Panc1 (cell line): Measurements from ENCODE around the gene PTGES3. TPM values are rescaled to one million over a fixed set of nuclear protein-coding genes. Genes with fewer than 3 reads are reported as not detected.

Experiments used
- ATAC-seq: fragments of 200-7000 bp; cut with Tn5 transposase; 2 replicates; pipeline ENCODE4 v1.9.1; 2020; ENCODE audit warnings: mild to moderate bottlenecking, moderate library complexity
- BruUV-seq: library from RNA; stranded (reverse); fragments of 400-500 nt; replicated peaks from 2 replicates; lab custom pipeline; 2021; lab: Mats Ljungman, UMichigan
- CTCF ChIA-PET: fragments of 300-600 bp; sonication (Branson Sonifier 250); formaldehyde crosslinking; loops from one replicate; lab custom pipeline; 2022; ENCODE audit warnings: antibody characterized with exemption; lab: Charles Lee
- POLR2A ChIA-PET: fragments of 300-600 bp; sonication (Branson Sonifier 250); formaldehyde crosslinking; loops from one replicate; lab custom pipeline; 2022; ENCODE audit warnings: antibody characterized with exemption; lab: Charles Lee
- DNase-seq: peaks from one replicate; pipeline ENCODE4 v3.0.0-alpha.2; 2010; ENCODE audit warnings: low read depth, low spot score
- H3K27ac ChIP-seq: 2 replicates; pipeline ENCODE4 v1.5.1; 2011; ENCODE audit warnings: mild to moderate bottlenecking, low read length, inconsistent platforms
- H3K27me3 ChIP-seq: fragments of 200-500 bp; sonication (Bioruptor generic); 2 replicates; pipeline ENCODE4 v1.6.0; 2014; ENCODE audit warnings: low read length, inconsistent platforms; ENCODE audit not compliant: control insufficient read depth, insufficient read depth
- H3K36me3 ChIP-seq: fragments of 200-500 bp; sonication (Bioruptor generic); 2 replicates; pipeline ENCODE4 v1.5.1; 2014; ENCODE audit warnings: inconsistent platforms, mild to moderate bottlenecking, low read length, moderate library complexity; ENCODE audit not compliant: control insufficient read depth, insufficient read depth
- H3K4me1 ChIP-seq: 2 replicates; pipeline ENCODE4 v1.5.1; 2011; ENCODE audit warnings: inconsistent platforms, mild to moderate bottlenecking, low read length, moderate library complexity; ENCODE audit not compliant: control insufficient read depth, insufficient read depth
- H3K4me3 ChIP-seq, 2 experiments: 2 replicates each; pipeline ENCODE4 v1.5.1; 2011 to 2012; ENCODE audit warnings: low read depth in 2 of 2, low read length in 2 of 2, mild to moderate bottlenecking in 2 of 2, inconsistent platforms in 1 of 2, moderate library complexity in 1 of 2
- H3K9me3 ChIP-seq: fragments of 200-500 bp; sonication (Bioruptor generic); 2 replicates; pipeline ENCODE4 v1.5.1; 2014; ENCODE audit warnings: low read depth, mild to moderate bottlenecking, inconsistent platforms, low read length, moderate library complexity; ENCODE audit not compliant: control insufficient read depth, insufficient read depth
- POLR2AphosphoS5 ChIP-seq: IDR thresholded peaks from 2 replicates; pipeline ENCODE4 v1.6.1; 2012; ENCODE audit warnings: mild to moderate bottlenecking, low read depth, low read length, moderate library complexity
- SIN3A ChIP-seq: IDR thresholded peaks from 2 replicates; pipeline ENCODE4 v1.6.1; 2012; ENCODE audit warnings: low read depth, mild to moderate bottlenecking, low read length, moderate library complexity, borderline replicate concordance; ENCODE audit not compliant: insufficient read depth
- TCF7L2 ChIP-seq: IDR thresholded peaks from 2 replicates; pipeline ENCODE4 v1.6.1; 2011; ENCODE audit warnings: mild to moderate bottlenecking, low read depth, low read length, inconsistent platforms
- in situ Hi-C: cut with HindIII; loops from 2 replicates; pipeline ENCODE4 v1.10.0; 2016; ENCODE audit warnings: low sequenced_read_pairs, low pct_unique_long_range_greater_than_20kb
- intact Hi-C: fragments of 100-400 bp; cut with micrococcal nuclease; formaldehyde crosslinking; loops from one replicate; pipeline ENCODE4 v1.10.0; 2022; ENCODE audit not compliant: unreplicated experiment
- total RNA-seq: library from RNA; stranded (reverse); gene quantifications from one replicate; pipeline ENCODE4 v1.2.1, GENCODE V29; 2021; ENCODE audit not compliant: unreplicated experiment
- TF ChIP-seq, protein P1 (sequence below), 2 experiments: IDR thresholded peaks; 2 replicates each; pipeline ENCODE4 v1.6.1; 2011 to 2012; ENCODE audit warnings: low read depth in 2 of 2, control low read depth in 1 of 2, low read length in 1 of 2, mild to moderate bottlenecking in 1 of 2, moderate library complexity in 1 of 2; ENCODE audit not compliant: insufficient read depth in 1 of 2
- TF ChIP-seq, protein P2 (sequence below): fragments of 450-650 bp; IDR thresholded peaks from 2 replicates; pipeline ENCODE4 v1.5.1; 2017; ENCODE audit warnings: mild to moderate bottlenecking

The PTGES3 gene
- total RNA-seq, 1 experiment from 2014 or later, result 339 TPM

DNA sequence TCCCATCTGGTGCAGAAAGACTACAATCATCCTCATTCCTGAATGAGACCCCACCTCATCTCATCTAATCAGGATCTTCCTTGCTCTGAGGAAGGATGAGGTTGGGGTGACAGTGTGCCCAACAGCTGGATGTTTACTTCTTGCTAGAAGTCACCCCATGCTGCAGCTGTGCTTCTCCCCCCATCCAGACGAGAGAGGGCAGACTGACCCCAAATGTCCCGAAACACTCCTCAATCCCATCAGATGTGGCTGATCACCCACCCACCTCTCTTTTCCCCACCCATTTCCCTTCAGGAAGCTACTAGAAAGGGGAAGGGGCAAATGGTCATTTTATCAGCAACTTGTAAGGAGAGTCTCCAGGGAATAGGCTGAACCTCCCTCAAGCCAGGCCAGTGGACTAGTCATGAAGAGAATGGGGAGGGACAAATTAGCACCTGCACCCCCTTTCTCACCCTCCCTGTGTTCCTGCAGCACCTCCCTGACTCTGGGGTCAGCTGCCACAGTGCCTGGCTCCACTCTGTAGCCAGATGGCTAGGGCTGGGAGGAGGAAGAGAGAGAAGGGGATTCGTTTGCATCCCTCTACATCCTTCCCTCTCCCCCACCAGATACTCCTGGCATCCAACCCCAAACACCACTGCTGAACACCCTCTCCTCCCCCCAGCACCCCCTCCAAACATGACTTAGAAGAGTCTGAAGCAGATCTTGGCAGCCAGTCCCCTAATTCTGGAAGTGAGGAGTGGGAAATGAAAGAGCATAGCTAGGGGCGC lies 55.2 kb downstream of the PTGES3 start:
- H3K27me3 ChIP-seq, result no peaks in the 10 kb centered on the region
- CTCF ChIA-PET, result interaction anchor here (0.8 kb wide), 1 partner anchor 52 kb away, joined by 3 read pairs; no protein-coding TSS in a partner anchor
- POLR2A ChIA-PET, result no interaction called here
- H3K36me3 ChIP-seq, result peaks cover 6% of the 10 kb centered on the region
- no peaks in the 10 kb centered on the region for H3K9me3 ChIP-seq
- H3K4me3 ChIP-seq, result peak overlapping the region; percentile 65 to 90
- no peak for DNase-seq
- peak overlapping the region; percentile 92 for H3K27ac ChIP-seq
- TF ChIP-seq, protein P1, sequence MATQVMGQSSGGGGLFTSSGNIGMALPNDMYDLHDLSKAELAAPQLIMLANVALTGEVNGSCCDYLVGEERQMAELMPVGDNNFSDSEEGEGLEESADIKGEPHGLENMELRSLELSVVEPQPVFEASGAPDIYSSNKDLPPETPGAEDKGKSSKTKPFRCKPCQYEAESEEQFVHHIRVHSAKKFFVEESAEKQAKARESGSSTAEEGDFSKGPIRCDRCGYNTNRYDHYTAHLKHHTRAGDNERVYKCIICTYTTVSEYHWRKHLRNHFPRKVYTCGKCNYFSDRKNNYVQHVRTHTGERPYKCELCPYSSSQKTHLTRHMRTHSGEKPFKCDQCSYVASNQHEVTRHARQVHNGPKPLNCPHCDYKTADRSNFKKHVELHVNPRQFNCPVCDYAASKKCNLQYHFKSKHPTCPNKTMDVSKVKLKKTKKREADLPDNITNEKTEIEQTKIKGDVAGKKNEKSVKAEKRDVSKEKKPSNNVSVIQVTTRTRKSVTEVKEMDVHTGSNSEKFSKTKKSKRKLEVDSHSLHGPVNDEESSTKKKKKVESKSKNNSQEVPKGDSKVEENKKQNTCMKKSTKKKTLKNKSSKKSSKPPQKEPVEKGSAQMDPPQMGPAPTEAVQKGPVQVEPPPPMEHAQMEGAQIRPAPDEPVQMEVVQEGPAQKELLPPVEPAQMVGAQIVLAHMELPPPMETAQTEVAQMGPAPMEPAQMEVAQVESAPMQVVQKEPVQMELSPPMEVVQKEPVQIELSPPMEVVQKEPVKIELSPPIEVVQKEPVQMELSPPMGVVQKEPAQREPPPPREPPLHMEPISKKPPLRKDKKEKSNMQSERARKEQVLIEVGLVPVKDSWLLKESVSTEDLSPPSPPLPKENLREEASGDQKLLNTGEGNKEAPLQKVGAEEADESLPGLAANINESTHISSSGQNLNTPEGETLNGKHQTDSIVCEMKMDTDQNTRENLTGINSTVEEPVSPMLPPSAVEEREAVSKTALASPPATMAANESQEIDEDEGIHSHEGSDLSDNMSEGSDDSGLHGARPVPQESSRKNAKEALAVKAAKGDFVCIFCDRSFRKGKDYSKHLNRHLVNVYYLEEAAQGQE (IDR thresholded peaks at IDR 0.05; ENCODE audit: insufficient read depth in 1 of 2, low read depth in 2 of 2, low read length in 1 of 2), result no peak
- TF ChIP-seq, protein P2, sequence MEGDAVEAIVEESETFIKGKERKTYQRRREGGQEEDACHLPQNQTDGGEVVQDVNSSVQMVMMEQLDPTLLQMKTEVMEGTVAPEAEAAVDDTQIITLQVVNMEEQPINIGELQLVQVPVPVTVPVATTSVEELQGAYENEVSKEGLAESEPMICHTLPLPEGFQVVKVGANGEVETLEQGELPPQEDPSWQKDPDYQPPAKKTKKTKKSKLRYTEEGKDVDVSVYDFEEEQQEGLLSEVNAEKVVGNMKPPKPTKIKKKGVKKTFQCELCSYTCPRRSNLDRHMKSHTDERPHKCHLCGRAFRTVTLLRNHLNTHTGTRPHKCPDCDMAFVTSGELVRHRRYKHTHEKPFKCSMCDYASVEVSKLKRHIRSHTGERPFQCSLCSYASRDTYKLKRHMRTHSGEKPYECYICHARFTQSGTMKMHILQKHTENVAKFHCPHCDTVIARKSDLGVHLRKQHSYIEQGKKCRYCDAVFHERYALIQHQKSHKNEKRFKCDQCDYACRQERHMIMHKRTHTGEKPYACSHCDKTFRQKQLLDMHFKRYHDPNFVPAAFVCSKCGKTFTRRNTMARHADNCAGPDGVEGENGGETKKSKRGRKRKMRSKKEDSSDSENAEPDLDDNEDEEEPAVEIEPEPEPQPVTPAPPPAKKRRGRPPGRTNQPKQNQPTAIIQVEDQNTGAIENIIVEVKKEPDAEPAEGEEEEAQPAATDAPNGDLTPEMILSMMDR, result no peak
- TF ChIP-seq POLR2AphosphoS5 (no peak), TCF7L2 (no peak), SIN3A (no peak)
- no peak for ATAC-seq
- H3K4me1 ChIP-seq, result peaks cover 51% of the 10 kb centered on the region
- no TSS peak for BruUV-seq
- in situ Hi-C loops, result no loop called here
- intact Hi-C loops, result no loop called here

GRCh38 chr12:56631790-56632700 lies 56.0 kb downstream of the PTGES3 start:
- H3K36me3 ChIP-seq, result peaks cover 6% of the 10 kb centered on the region; the same call in 1 of the 2 replicates
- H3K4me3 ChIP-seq, result peak overlapping the region; percentile 7 to 23; a peak in 3 of 4 replicates
- in situ Hi-C loops (no loop called here), intact Hi-C loops (no loop called here)
- ATAC-seq (no peak), DNase-seq (no peak)
- no peak for TF ChIP-seq POLR2AphosphoS5
- TF ChIP-seq, protein P2, result no peak
- no peak for TF ChIP-seq TCF7L2
- H3K27me3 ChIP-seq, result no peaks in the 10 kb centered on the region
- peak overlapping the region; percentile 57 for H3K27ac ChIP-seq
- BruUV-seq, result no TSS peak
- POLR2A ChIA-PET, result interaction anchor here (0.6 kb wide), 1 partner anchor 53 kb away, joined by 7 read pairs; no protein-coding TSS in a partner anchor
- CTCF ChIA-PET, result interaction anchor here (0.8 kb wide), 1 partner anchor 53 kb away, joined by 3 read pairs; no protein-coding TSS in a partner anchor
- H3K9me3 ChIP-seq, result no peaks in the 10 kb centered on the region
- peaks cover 42% of the 10 kb centered on the region for H3K4me1 ChIP-seq
